ENCODE measurements around the gene TRPV4.

Gene TRPV4

GRCh38 chr12:109842021-109842420 is 8.8 kb upstream of the TRPV4 start:
- DNase-seq (ENCODE audit: low spot score): peak; percentile 12

GRCh38 chr12:109841356-109841755 is 8.2 kb upstream of the TRPV4 start:
- DNase-seq (ENCODE audit: low spot score): no peak
- no peak for TF ChIP-seq CTCF (IDR thresholded peaks at IDR 0.05; ENCODE audit: extremely low read depth, missing control alignments)

More at GRCh38 chr12:109842021-109842420, 8.8 kb upstream of the TRPV4 start:
- TF ChIP-seq CTCF (IDR thresholded peaks at IDR 0.05; ENCODE audit: extremely low read depth, missing control alignments): no peak

DNA sequence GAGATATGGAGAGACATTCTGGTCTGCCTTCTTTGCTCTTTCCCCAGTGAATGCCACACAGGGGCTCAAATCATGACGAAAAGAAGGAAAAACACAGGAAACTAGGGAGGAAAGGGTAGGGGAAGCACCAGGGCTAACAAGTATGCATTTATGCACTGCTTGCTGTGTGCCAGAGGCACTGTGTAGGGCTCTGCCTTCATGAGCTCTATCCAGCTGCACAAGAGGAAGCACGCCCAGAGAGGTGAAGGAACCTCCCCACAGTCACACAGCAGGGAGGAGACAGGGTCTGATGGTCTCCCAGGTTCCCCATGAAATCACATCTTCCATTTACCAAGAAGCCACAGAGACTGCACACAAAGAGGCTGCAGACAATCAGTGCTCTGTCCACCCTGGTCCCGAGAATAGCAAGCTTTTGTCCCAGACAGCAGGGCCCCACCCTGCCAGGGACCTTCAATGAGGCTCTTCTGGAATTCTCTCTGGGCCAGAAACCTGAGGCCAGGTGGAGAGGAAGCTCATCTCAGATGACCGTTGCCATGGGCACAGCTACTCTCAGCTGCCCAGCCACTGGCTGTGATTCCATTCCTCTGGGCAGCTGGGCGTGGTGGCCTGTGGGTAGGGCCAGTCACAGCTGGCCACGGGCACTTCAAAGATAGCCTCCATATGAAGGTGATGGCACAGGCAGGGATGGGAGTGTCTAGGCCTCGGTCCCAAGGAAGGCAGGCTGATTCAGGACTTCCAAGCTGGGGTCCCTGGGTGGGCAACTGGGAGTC is 7.3 kb upstream of the TRPV4 start:
- no peak for TF ChIP-seq CTCF (IDR thresholded peaks at IDR 0.05; ENCODE audit: extremely low read depth, missing control alignments)
- DNase-seq (ENCODE audit: low spot score): no peak

DNA sequence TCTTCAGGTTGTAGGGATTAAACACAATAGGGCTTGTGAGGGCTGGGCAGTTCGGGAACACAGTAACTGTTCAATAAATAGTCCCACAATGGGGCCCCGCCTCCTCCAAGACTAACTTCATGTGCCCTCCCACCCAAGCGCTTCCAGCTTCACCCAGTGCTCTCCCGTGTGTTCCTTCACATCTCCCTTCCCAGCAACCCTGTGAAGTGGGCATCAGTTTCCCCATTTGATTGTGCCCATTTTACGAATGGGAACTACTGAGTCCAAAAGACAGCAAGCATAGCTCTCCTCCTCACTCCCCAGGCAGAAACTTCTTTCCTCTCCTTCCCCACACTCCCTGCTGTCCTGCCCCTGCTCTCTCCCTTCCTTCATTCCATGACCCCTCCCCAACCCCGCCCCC is 6.2 kb upstream of the TRPV4 start:
- TF ChIP-seq CTCF (IDR thresholded peaks at IDR 0.05; ENCODE audit: extremely low read depth, missing control alignments): no peak
- DNase-seq (ENCODE audit: low spot score): no peak

DNA sequence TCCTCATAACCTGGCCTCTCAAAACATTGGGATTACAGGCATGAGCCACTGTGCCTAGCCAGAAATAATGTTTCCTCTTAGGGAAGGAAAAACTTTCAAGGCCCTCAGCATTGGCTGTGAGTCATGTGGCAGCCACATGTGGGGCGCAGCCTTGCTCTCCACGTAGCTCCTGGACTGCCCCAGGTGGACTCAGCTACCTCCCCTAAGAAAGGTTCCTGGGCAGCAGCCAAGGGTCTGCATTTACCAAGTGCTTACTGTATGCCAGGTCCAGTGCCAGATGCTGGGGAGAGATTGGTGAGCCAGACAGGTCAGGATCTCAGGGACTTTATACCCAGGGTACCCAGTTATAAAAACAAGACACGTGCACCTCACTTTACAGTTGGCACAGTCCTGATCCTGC is 3.7 kb upstream of the TRPV4 start:
- DNase-seq (ENCODE audit: low spot score): no peak
- no peak for TF ChIP-seq CTCF (IDR thresholded peaks at IDR 0.05; ENCODE audit: extremely low read depth, missing control alignments)

DNA sequence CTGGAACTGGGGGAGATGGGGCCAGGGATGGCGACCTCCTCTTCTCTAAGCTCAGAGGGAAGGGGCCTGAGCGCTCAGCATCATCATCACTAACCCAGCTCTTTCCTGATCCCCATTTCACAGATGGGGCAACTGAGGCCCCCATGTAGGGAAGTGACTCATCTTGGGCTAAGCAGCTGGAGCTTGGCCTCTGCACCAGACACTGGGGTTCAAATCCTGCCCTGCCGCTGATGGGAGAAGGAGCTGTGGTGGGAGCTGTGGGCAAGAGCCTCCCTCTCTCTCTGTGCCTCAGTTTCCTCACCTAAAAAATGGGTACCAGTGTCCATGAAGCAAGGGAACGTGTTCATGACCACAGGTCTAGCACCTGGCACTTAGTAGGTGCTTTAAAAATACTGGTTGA is 2.6 kb upstream of the TRPV4 start:
- no peak for DNase-seq (ENCODE audit: low spot score)
- no peak for TF ChIP-seq CTCF (IDR thresholded peaks at IDR 0.05; ENCODE audit: extremely low read depth, missing control alignments)

DNA sequence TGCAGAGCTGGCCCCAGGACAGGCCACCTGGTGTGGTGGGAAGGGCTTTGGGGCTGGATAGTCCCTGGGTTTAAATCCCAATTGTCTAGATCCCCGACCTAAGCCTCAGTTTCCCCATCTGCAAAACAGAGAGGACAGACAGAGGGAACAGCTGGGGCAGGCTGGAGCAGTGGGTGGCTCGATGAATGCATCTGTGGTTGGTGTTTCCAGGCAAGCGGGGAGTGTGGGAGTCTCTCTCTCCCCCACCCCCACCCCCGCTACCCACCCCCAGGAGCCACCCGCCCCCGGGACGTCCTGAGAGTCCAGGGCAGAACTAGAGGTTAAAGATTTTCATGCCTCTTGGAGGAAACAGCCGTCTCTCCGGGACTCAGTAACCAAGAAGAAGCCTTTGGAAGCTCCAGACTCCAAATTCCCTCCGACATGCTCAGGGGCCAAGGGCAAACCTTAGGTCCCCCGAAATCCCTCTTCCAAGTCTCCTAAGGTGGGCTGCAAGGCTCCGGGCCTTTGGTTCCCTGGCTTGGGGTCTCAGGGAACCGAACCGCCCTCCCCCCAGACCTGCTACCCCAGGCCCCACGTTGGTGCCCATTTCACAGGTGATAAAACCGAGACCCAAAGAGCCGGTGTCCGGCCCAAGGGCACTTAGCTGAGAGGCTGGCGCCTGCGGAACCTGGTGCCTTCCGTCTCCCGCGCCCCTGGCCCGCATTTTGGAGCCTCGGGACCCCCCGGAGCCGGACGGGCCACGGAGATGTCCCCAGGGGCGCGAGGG is 474 bp downstream of the TRPV4 start:
- no peak for TF ChIP-seq CTCF (IDR thresholded peaks at IDR 0.05; ENCODE audit: extremely low read depth, missing control alignments)
- DNase-seq (ENCODE audit: low spot score): no peak
